ENCODE results near the gene FBXO3. TPM values are rescaled to one million over a fixed set of nuclear protein-coding genes. Genes with fewer than 3 reads are reported as not detected.

FBXO3 gene
- total RNA-seq, 2 experiments from 2014 or later: 12.1 to 21.3 TPM

- Histone ChIP-seq H3K4me2 (ENCODE audit: low read length) (no peak overlapping the region), H3K79me2 (ENCODE audit: insufficient read depth, low read depth, low read length) (no peaks in the 10 kb centered on the region), H3K4me3 (ENCODE audit: low read depth, low read length, poor library complexity, severe bottlenecking) (no peak overlapping the region), H4K20me1 (ENCODE audit: insufficient read depth, low read length) (no peaks in the 10 kb centered on the region), H3K27ac (ENCODE audit: low read depth, low read length, poor library complexity, severe bottlenecking) (no peak overlapping the region), H3K9me2 (ENCODE audit: insufficient read depth, low read length) (no peaks in the 10 kb centered on the region), H3K4me1 (ENCODE audit: insufficient read depth, low read length, poor library complexity, severe bottlenecking) (no peaks in the 10 kb centered on the region), H3K36me3 (ENCODE audit: insufficient read depth, low read length) (no peaks in the 10 kb centered on the region), H2AFZ (ENCODE audit: low read length) (no peak overlapping the region), H3K9me3 (ENCODE audit: low read length) (no peaks in the 10 kb centered on the region)
- POLR2A ChIA-PET: interaction anchor here (0.6 to 1.7 kb wide), 7 partner anchors 16 to 377 kb away, joined by 3 to 5 read pairs (median 4); no protein-coding TSS in a partner anchor
- CTCF ChIA-PET (ENCODE audit: unreplicated experiment): interaction anchor here (1.0 to 1.6 kb wide), 6 partner anchors 18 to 576 kb away, joined by 3 to 20 read pairs (median 4); partner anchors contain the start of gene C11orf91
- no peak for TF ChIP-seq CTCF (conservative IDR thresholded peaks at IDR 0.05; ENCODE audit: low read length)
- no peak for TF ChIP-seq EZH2phosphoT487 (IDR thresholded peaks at IDR 0.05; ENCODE audit: borderline replicate concordance, low read depth, low read length)
- DNase-seq (ENCODE audit: low spot score): no peak
- intact Hi-C loops (cut with micrococcal nuclease; ENCODE audit: unreplicated experiment): loop anchor here (2.0 kb wide), 1 partner anchor 379 kb away; no protein-coding TSS in a partner anchor
- no TSS peak for BruUV-seq (replicated peaks)
These were observed 32.5 kb downstream of the FBXO3 start for GRCh38 chr11:33741806-33742205.

- Histone ChIP-seq H2AFZ (ENCODE audit: low read length) (peak overlapping the region; percentile 97; the same call in 1 of the 2 replicates), H3K9me3 (ENCODE audit: low read length) (no peaks in the 10 kb centered on the region), H3K4me2 (ENCODE audit: low read length) (no peak overlapping the region), H3K27ac (ENCODE audit: low read depth, low read length, poor library complexity, severe bottlenecking) (no peak overlapping the region), H3K36me3 (ENCODE audit: insufficient read depth, low read length) (peaks cover 5% of the 10 kb centered on the region; the same call in 1 of the 2 replicates), H3K4me3 (ENCODE audit: low read depth, low read length, poor library complexity, severe bottlenecking) (no peak overlapping the region), H3K79me2 (ENCODE audit: insufficient read depth, low read depth, low read length) (peaks cover 8% of the 10 kb centered on the region; the same call in 1 of the 2 replicates), H3K9me2 (ENCODE audit: insufficient read depth, low read length) (no peaks in the 10 kb centered on the region), H4K20me1 (ENCODE audit: insufficient read depth, low read length) (peaks cover 3% of the 10 kb centered on the region; the same call in 1 of the 2 replicates), H3K4me1 (ENCODE audit: insufficient read depth, low read length, poor library complexity, severe bottlenecking) (peaks cover 11% of the 10 kb centered on the region)
- ChIA-PET CTCF (ENCODE audit: unreplicated experiment) (no interaction called here), POLR2A (interaction anchor here (0.6 to 2.1 kb wide), 4 partner anchors 22 to 1405 kb away, joined by 3 to 5 read pairs (median 3); partner anchors contain the start of gene C11orf91)
- DNase-seq (ENCODE audit: low spot score): no peak
- no TSS peak for BruUV-seq (replicated peaks)
- intact Hi-C loops (cut with micrococcal nuclease; ENCODE audit: unreplicated experiment): loop anchor here (5.0 kb wide), 3 partner anchors 360 to 575 kb away; partner anchors contain the start of genes CSTF3, HIPK3 and KIAA1549L
- TF ChIP-seq CTCF (conservative IDR thresholded peaks at IDR 0.05; ENCODE audit: low read length) (no peak), EZH2phosphoT487 (IDR thresholded peaks at IDR 0.05; ENCODE audit: borderline replicate concordance, low read depth, low read length) (no peak)
These were observed 36.9 kb downstream of the FBXO3 start for GRCh38 chr11:33737362-33737821.

Measured in OCI-LY7 (cell line).